HCT116 (cell line): ENCODE data around the gene SIRPA. TPM values are rescaled to one million over a fixed set of nuclear protein-coding genes. Genes with fewer than 3 reads are reported as not detected.

ENCODE experiments used
- ATAC-seq: fragments of 200-7000 bp; cut with Tn5 transposase; 2 replicates; pipeline ENCODE4 v1.9.1; 2020; ENCODE audit warnings: mild to moderate bottlenecking, moderate library complexity
- BruUV-seq: library from RNA; stranded (reverse); fragments of 400-500 nt; replicated peaks from 2 replicates; lab custom pipeline; 2021; lab: Mats Ljungman, UMichigan
- CTCF ChIA-PET: fragments of 300-600 bp; sonication (Branson Sonifier 250); formaldehyde crosslinking; loops from one replicate; lab custom pipeline; 2021; ENCODE audit warnings: antibody characterized with exemption; lab: Charles Lee
- POLR2A ChIA-PET: fragments of 300-600, 350-600 bp; sonication (Branson Sonifier 250); formaldehyde crosslinking; loops from one replicate; lab custom pipeline; 2021; ENCODE audit warnings: antibody characterized with exemption; lab: Charles Lee
- RAD21 ChIA-PET, 2 experiments: fragments of 300-600 bp; sonication (Branson Sonifier 250); formaldehyde crosslinking; loops; one replicate each; lab custom pipeline; 2023; ENCODE audit warnings: low total read pairs in 2 of 2; ENCODE audit not compliant: uncharacterized antibody in 2 of 2, unreplicated experiment in 2 of 2, low non-redundant PET in 1 of 2; lab: Charles Lee
- DNase-seq: peaks from one replicate; pipeline ENCODE4 v3.0.0-alpha.2; 2010; ENCODE audit warnings: low read depth, low spot score
- H2AFZ ChIP-seq: fragments of 200-600 bp; shearing (Covaris generic), sonication (generic); 2 replicates; pipeline ENCODE4 v1.6.1; 2017; ENCODE audit warnings: low read depth, mixed run types, mixed read lengths, antibody characterized with exemption, low read length; ENCODE audit not compliant: poor library complexity, severe bottlenecking
- H3K27ac ChIP-seq: 2 replicates; pipeline ENCODE4 v1.5.1; 2012; ENCODE audit warnings: low read depth, low read length
- H3K27me3 ChIP-seq: fragments of 200-600 bp; sonication (generic); 2 replicates; pipeline ENCODE4 v1.6.1; 2016; ENCODE audit warnings: mixed run types, low read length, mixed read lengths; ENCODE audit not compliant: insufficient read depth
- H3K36me3 ChIP-seq, 2 experiments: fragments of 200-500 bp in 1 of 2; fragments of 200-600 bp in 1 of 2; sonication (Bioruptor generic) in 1 of 2; sonication (generic) in 1 of 2; 2 replicates each; pipeline versions ENCODE4 v1.5.1 to v1.6.1; 2014 to 2016; ENCODE audit warnings: low read length in 2 of 2, inconsistent platforms in 1 of 2, mixed read lengths in 1 of 2, mixed run types in 1 of 2; ENCODE audit not compliant: insufficient read depth in 2 of 2, control insufficient read depth in 1 of 2
- H3K4me1 ChIP-seq, 2 experiments: fragments of 200-600 bp in 1 of 2; sonication (generic) in 1 of 2; 2 replicates each; pipeline versions ENCODE4 v1.5.1 to v1.6.1; 2012 to 2017; ENCODE audit warnings: low read length in 2 of 2, inconsistent platforms in 1 of 2, mild to moderate bottlenecking in 1 of 2, mixed read lengths in 1 of 2, mixed run types in 1 of 2, moderate library complexity in 1 of 2; ENCODE audit not compliant: insufficient read depth in 2 of 2, control insufficient read depth in 1 of 2
- H3K4me2 ChIP-seq: fragments of 200-600 bp; sonication (generic); 2 replicates; pipeline ENCODE4 v1.6.1; 2017; ENCODE audit warnings: mixed run types, low read length, mixed read lengths
- H3K4me3 ChIP-seq, 2 experiments: fragments of 200-600 bp in 1 of 2; sonication (generic) in 1 of 2; replicated peaks in 1 of 2; 2 replicates each; pipeline ENCODE4 v1.5.1; 2011 to 2016; ENCODE audit warnings: low read length in 2 of 2, control low read depth in 1 of 2, low read depth in 1 of 2, mild to moderate bottlenecking in 1 of 2, mixed read lengths in 1 of 2, mixed run types in 1 of 2
- H3K79me2 ChIP-seq: fragments of 200-600 bp; sonication (generic); 2 replicates; pipeline ENCODE4 v1.6.1; 2017; ENCODE audit warnings: mild to moderate bottlenecking, mixed run types, low read length, moderate library complexity, mixed read lengths; ENCODE audit not compliant: insufficient read depth
- H3K9ac ChIP-seq: fragments of 200-600 bp; sonication (generic); 2 replicates; pipeline ENCODE4 v1.6.1; 2016; ENCODE audit warnings: low read length, mixed read lengths
- H3K9me2 ChIP-seq: fragments of 200-600 bp; sonication (generic), shearing (Covaris generic); 2 replicates; pipeline ENCODE4 v1.6.1; 2017; ENCODE audit warnings: mixed run types, mild to moderate bottlenecking, moderate library complexity; ENCODE audit not compliant: insufficient read depth
- H3K9me3 ChIP-seq, 2 experiments: fragments of 200-500 bp in 1 of 2; fragments of 200-600 bp in 1 of 2; sonication (Bioruptor generic) in 1 of 2; sonication (generic) in 1 of 2; 2 replicates each; pipeline ENCODE4 v1.6.1; 2014 to 2017; ENCODE audit warnings: low read length in 2 of 2, mixed read lengths in 2 of 2, inconsistent platforms in 1 of 2, low read depth in 1 of 2, mild to moderate bottlenecking in 1 of 2, mixed run types in 1 of 2, moderate library complexity in 1 of 2; ENCODE audit not compliant: control insufficient read depth in 1 of 2, insufficient read depth in 1 of 2
- H4K20me1 ChIP-seq: fragments of 200-600 bp; sonication (generic), shearing (Covaris generic); 2 replicates; pipeline ENCODE4 v1.6.1; 2017; ENCODE audit warnings: mixed run types, mild to moderate bottlenecking, moderate library complexity; ENCODE audit not compliant: insufficient read depth
- ELF1 ChIP-seq: IDR thresholded peaks from 2 replicates; pipeline ENCODE4 v1.6.1; 2012; ENCODE audit warnings: low read depth, borderline replicate concordance
- EZH2 ChIP-seq: fragments of 200-600 bp; sonication (generic); IDR thresholded peaks from 2 replicates; pipeline ENCODE4 v1.6.1; 2017; ENCODE audit warnings: antibody characterized with exemption, mixed run types
- FOSL1 ChIP-seq: IDR thresholded peaks from 2 replicates; pipeline ENCODE4 v1.6.1; 2012; ENCODE audit warnings: low read depth
- JUND ChIP-seq: IDR thresholded peaks from 2 replicates; pipeline ENCODE4 v1.6.1; 2012
- POLR2A ChIP-seq: IDR thresholded peaks from 2 replicates; pipeline ENCODE4 v1.7.0; 2011; ENCODE audit warnings: borderline replicate concordance; ENCODE audit not compliant: insufficient read depth, insufficient read length; ENCODE audit errors: extremely low read depth
- POLR2AphosphoS5 ChIP-seq: IDR thresholded peaks from 2 replicates; pipeline ENCODE4 v1.6.1; 2011; ENCODE audit warnings: mild to moderate bottlenecking, low read depth, low read length, moderate library complexity
- RAD21 ChIP-seq: IDR thresholded peaks from 2 replicates; pipeline ENCODE4 v1.6.1; 2012; ENCODE audit warnings: low read depth, mild to moderate bottlenecking
- SIN3A ChIP-seq: IDR thresholded peaks from 2 replicates; pipeline ENCODE4 v1.6.1; 2012; ENCODE audit warnings: low read depth
- SP1 ChIP-seq: IDR thresholded peaks from 2 replicates; pipeline ENCODE4 v1.6.1; 2012; ENCODE audit warnings: low read depth
- intact Hi-C: fragments of 100-400 bp; cut with micrococcal nuclease; formaldehyde crosslinking; loops from 2 replicates; pipeline ENCODE4 v1.10.0; 2022
- total RNA-seq: library from RNA; stranded (reverse); gene quantifications from one replicate; pipeline ENCODE4 v1.2.1, GENCODE V29; 2021; ENCODE audit not compliant: unreplicated experiment
- TF ChIP-seq, protein P1 (sequence below): IDR thresholded peaks from 2 replicates; pipeline ENCODE4 v1.6.1; 2012; ENCODE audit warnings: low read depth
- TF ChIP-seq, protein P2 (sequence below): IDR thresholded peaks from 2 replicates; pipeline ENCODE4 v1.6.1; 2011; ENCODE audit warnings: mild to moderate bottlenecking, low read length, moderate library complexity; ENCODE audit not compliant: insufficient replicate concordance; ENCODE audit errors: extremely low read depth

The SIRPA gene
- total RNA-seq, 1 experiment from 2014 or later = 15.3 TPM

DNA sequence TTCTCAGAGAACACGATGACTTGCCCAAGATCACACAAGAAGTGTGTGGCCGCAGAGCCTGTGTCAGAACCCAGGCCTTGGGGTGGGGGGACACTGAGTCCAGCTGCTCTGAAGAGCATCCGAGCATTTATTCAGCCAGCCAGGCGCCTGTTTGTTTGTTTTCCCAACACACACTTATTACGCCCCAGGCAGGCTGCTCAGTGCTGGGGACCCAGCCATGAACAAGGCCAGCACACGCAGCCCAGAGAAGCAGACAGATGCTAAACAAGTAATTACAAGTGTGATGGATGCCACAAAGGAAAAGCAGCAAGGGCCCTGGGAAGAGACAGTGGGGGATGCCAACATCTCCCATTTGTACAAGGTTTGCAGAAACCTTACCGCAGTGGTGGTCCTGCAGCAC, 19.4 kb upstream of the SIRPA start:
- no peak overlapping the region for H3K9ac ChIP-seq
- ATAC-seq (no peak), DNase-seq (no peak)
- intact Hi-C loops = no loop called here
- no peaks in the 10 kb centered on the region for H3K79me2 ChIP-seq
- TF ChIP-seq FOSL1 (no peak), POLR2AphosphoS5 (no peak), RAD21 (no peak), POLR2A (no peak), EZH2 (no peak), ELF1 (no peak), SP1 (no peak), SIN3A (no peak), JUND (no peak)
- TF ChIP-seq, protein P1, sequence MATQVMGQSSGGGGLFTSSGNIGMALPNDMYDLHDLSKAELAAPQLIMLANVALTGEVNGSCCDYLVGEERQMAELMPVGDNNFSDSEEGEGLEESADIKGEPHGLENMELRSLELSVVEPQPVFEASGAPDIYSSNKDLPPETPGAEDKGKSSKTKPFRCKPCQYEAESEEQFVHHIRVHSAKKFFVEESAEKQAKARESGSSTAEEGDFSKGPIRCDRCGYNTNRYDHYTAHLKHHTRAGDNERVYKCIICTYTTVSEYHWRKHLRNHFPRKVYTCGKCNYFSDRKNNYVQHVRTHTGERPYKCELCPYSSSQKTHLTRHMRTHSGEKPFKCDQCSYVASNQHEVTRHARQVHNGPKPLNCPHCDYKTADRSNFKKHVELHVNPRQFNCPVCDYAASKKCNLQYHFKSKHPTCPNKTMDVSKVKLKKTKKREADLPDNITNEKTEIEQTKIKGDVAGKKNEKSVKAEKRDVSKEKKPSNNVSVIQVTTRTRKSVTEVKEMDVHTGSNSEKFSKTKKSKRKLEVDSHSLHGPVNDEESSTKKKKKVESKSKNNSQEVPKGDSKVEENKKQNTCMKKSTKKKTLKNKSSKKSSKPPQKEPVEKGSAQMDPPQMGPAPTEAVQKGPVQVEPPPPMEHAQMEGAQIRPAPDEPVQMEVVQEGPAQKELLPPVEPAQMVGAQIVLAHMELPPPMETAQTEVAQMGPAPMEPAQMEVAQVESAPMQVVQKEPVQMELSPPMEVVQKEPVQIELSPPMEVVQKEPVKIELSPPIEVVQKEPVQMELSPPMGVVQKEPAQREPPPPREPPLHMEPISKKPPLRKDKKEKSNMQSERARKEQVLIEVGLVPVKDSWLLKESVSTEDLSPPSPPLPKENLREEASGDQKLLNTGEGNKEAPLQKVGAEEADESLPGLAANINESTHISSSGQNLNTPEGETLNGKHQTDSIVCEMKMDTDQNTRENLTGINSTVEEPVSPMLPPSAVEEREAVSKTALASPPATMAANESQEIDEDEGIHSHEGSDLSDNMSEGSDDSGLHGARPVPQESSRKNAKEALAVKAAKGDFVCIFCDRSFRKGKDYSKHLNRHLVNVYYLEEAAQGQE = no peak
- TF ChIP-seq, protein P2, sequence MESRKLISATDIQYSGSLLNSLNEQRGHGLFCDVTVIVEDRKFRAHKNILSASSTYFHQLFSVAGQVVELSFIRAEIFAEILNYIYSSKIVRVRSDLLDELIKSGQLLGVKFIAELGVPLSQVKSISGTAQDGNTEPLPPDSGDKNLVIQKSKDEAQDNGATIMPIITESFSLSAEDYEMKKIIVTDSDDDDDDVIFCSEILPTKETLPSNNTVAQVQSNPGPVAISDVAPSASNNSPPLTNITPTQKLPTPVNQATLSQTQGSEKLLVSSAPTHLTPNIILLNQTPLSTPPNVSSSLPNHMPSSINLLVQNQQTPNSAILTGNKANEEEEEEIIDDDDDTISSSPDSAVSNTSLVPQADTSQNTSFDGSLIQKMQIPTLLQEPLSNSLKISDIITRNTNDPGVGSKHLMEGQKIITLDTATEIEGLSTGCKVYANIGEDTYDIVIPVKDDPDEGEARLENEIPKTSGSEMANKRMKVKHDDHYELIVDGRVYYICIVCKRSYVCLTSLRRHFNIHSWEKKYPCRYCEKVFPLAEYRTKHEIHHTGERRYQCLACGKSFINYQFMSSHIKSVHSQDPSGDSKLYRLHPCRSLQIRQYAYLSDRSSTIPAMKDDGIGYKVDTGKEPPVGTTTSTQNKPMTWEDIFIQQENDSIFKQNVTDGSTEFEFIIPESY = no peak
- peaks cover 0 to 6% of the 10 kb centered on the region in 2 experiments; a peak in 1 of 4 replicates for H3K4me1 ChIP-seq
- no TSS peak for BruUV-seq
- H3K27me3 ChIP-seq = no peaks in the 10 kb centered on the region
- no peak overlapping the region for H2AFZ ChIP-seq
- H3K4me3 ChIP-seq = no peak overlapping the region
- no peaks in the 10 kb centered on the region for H3K9me2 ChIP-seq
- no peak overlapping the region for H3K4me2 ChIP-seq
- CTCF ChIA-PET = no interaction called here
- POLR2A ChIA-PET = no interaction called here
- H4K20me1 ChIP-seq = no peaks in the 10 kb centered on the region
- RAD21 ChIA-PET = no interaction called here
- H3K36me3 ChIP-seq = no peaks in the 10 kb centered on the region
- H3K9me3 ChIP-seq = no peaks in the 10 kb centered on the region
- no peak overlapping the region for H3K27ac ChIP-seq
